Measurements from ENCODE around the gene EPHA3.

DNA sequence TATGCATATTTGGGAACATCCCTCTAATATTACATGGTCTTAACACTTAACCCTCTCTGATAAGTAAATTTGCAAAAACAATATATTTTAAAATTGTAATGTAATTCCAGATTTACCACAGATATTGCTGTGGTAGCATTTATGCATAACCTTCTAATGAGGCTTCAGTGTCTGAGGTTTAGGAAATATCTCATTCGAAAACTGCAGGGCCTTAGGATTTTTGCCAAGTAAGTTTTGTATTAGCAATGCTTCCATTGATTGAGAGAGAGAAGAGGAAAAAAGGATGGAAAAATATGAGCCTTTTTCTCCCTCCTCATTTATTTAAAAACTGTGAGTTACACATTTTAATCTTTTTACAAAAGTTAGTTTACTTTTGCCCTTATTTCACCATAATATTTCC is 294.6 kb downstream of the EPHA3 start:
- no peak for TF ChIP-seq POLR2AphosphoS5 (IDR thresholded peaks at IDR 0.05)
- TF ChIP-seq, protein P1, sequence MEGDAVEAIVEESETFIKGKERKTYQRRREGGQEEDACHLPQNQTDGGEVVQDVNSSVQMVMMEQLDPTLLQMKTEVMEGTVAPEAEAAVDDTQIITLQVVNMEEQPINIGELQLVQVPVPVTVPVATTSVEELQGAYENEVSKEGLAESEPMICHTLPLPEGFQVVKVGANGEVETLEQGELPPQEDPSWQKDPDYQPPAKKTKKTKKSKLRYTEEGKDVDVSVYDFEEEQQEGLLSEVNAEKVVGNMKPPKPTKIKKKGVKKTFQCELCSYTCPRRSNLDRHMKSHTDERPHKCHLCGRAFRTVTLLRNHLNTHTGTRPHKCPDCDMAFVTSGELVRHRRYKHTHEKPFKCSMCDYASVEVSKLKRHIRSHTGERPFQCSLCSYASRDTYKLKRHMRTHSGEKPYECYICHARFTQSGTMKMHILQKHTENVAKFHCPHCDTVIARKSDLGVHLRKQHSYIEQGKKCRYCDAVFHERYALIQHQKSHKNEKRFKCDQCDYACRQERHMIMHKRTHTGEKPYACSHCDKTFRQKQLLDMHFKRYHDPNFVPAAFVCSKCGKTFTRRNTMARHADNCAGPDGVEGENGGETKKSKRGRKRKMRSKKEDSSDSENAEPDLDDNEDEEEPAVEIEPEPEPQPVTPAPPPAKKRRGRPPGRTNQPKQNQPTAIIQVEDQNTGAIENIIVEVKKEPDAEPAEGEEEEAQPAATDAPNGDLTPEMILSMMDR (IDR thresholded peaks at IDR 0.05), result no peak

Measured in suprapubic skin (tissue), 3 donors.